ENCODE results near the gene NDOR1. TPM values are rescaled to one million over a fixed set of nuclear protein-coding genes. Genes with fewer than 3 reads are reported as not detected.

Gene NDOR1
- total and polyA plus RNA-seq, 2 of the 8 experiments (the other 6 are each of a cell fraction or from before 2014, with no cell fraction given), result 25.7 to 32.3 TPM

- Histone ChIP-seq H3K4me2 (ENCODE audit: insufficient read depth in 1 of 2, low read depth in 2 of 2, low read length in 2 of 2) (peak overlapping the region; percentile 75 to 78), H3K9ac (replicated peaks in 1 of 4; ENCODE audit: extremely low read depth in 1 of 4, low read depth in 3 of 4, low read length in 3 of 4) (0 out of 7 replicates have a peak overlapping the region, but pooled peaks of 1 of the 4 experiments have one; percentile 10), H2AFZ (ENCODE audit: low read length) (peak overlapping the region; percentile 10; the same call in 1 of the 2 replicates), H2BK5ac (ENCODE audit: low read depth, low read length) (no peak overlapping the region; the same call in 1 of the 2 replicates), H3K18ac (ENCODE audit: extremely low read depth, low read length) (no peak overlapping the region; the same call in 1 of the 2 replicates), H3K27ac (ENCODE audit: low read depth, low read length) (no peak overlapping the region), H3K4ac (replicated peaks; ENCODE audit: insufficient read length, low read depth, low read length) (no peak overlapping the region), H3K23ac (ENCODE audit: insufficient read length) (no peak overlapping the region), H3K9me3 (ENCODE audit: insufficient read depth in 2 of 2, low read depth in 1 of 2, low read length in 1 of 2) (peaks cover 0 to 7% of the 10 kb centered on the region in 2 experiments; a peak in 3 of 4 replicates), H3K56ac (replicated peaks; ENCODE audit: insufficient read length, low read depth, low read length) (no peak overlapping the region), H3K4me1 (replicated peaks in 1 of 4; ENCODE audit: control insufficient read depth in 3 of 4, insufficient read depth in 4 of 4, low read length in 3 of 4) (peaks cover 0 to 10% (median 6%) of the 10 kb centered on the region in 4 experiments; a peak in 5 of 7 replicates), H4K20me1 (replicated peaks in 1 of 2; ENCODE audit: control insufficient read depth in 1 of 2, insufficient read depth in 2 of 2, low read length in 2 of 2) (peaks cover 3 to 30% of the 10 kb centered on the region in 2 experiments), H3K36me3 (ENCODE audit: control insufficient read depth in 2 of 4, insufficient read depth in 4 of 4, low read length in 3 of 4) (no peaks in the 10 kb centered on the region; a peak in 1 of 8 replicates), H4K8ac (ENCODE audit: extremely low read depth, insufficient read depth, low read length) (no peak overlapping the region; the same call in 1 of the 2 replicates), H3K23me2 (ENCODE audit: low read depth, low read length) (peaks cover 9% of the 10 kb centered on the region), H4K5ac (ENCODE audit: insufficient read length, low read depth, low read length) (no peak overlapping the region), H3K79me1 (ENCODE audit: low read depth, low read length) (no peaks in the 10 kb centered on the region), H3K4me3 (ENCODE audit: extremely low read depth in 1 of 4, insufficient read depth in 2 of 4, low read depth in 3 of 4, low read length in 4 of 4) (peak overlapping the region; percentile 32 to 58 (median 49)), H3K79me2 (ENCODE audit: control insufficient read depth in 1 of 2, insufficient read depth in 2 of 2, low read length in 2 of 2) (no peaks in the 10 kb centered on the region; a peak in 1 of 4 replicates), H2BK12ac (ENCODE audit: low read depth, low read length) (peak overlapping the region; percentile 68; the same call in 1 of the 2 replicates), H4K91ac (replicated peaks; ENCODE audit: insufficient read length, low read length) (no peak overlapping the region), H2BK15ac (ENCODE audit: low read length) (peak overlapping the region; percentile 81; the same call in 1 of the 2 replicates), H2BK20ac (ENCODE audit: low read length) (no peak overlapping the region), H2AK5ac (ENCODE audit: low read depth, low read length) (no peak overlapping the region), H3K27me3 (replicated peaks in 1 of 4; ENCODE audit: control insufficient read depth in 3 of 4, extremely low read depth in 1 of 4, insufficient read depth in 3 of 4, low read length in 3 of 4) (peaks cover 32 to 68% (median 66%) of the 10 kb centered on the region in 4 experiments), H2BK120ac (replicated peaks; ENCODE audit: low read depth, low read length) (no peak overlapping the region), H3K14ac (ENCODE audit: insufficient read length) (no peak overlapping the region)
- POLR2A ChIA-PET (ENCODE audit: partially characterized antibody), result interaction anchor here (0.9 to 2.9 kb wide), 4 partner anchors 12 to 86 kb away, joined by 3 to 7 read pairs (median 3); partner anchors contain the start of genes ANAPC2 and LRRC26
- DNase-seq (ENCODE audit: low read depth in 1 of 2, low spot score in 2 of 2), result peak in 1 of 2 experiments; percentile 88
- CTCF ChIA-PET (ENCODE audit: partially characterized antibody), result interaction anchor here (0.6 to 1.6 kb wide), 8 partner anchors 11 to 122 kb away, joined by 3 to 6 read pairs (median 4); no protein-coding TSS in a partner anchor
- 13% methylated on average over 39 of the region's 65 CpGs; no CpG with 5 or more reads in 1 of the 2 experiments for WGBS, 2 experiments (ENCODE audit: extremely low coverage in 1 of 2, insufficient coverage in 1 of 2, insufficient read length in 1 of 2, insufficient replicate concordance in 2 of 2, low coverage in 1 of 2, low lambda C conversion rate in 2 of 2, missing lambda C conversion rate in 1 of 2)
- no peak for FAIRE-seq
- TF ChIP-seq YY1 (IDR thresholded peaks at IDR 0.05; ENCODE audit: low read depth, low read length) (no peak), TBP (IDR thresholded peaks at IDR 0.05; ENCODE audit: low read depth, low read length) (no peak), EGR1 (IDR thresholded peaks at IDR 0.05; ENCODE audit: borderline replicate concordance, low read depth, low read length) (no peak), USF2 (IDR thresholded peaks at IDR 0.05; ENCODE audit: low read length) (no peak), TAF1 (IDR thresholded peaks at IDR 0.05; ENCODE audit: low read depth, low read length) (no peak), CBX8 (IDR thresholded peaks at IDR 0.05; ENCODE audit: borderline replicate concordance, low read depth, low read length) (no peak), CREB1 (IDR thresholded peaks at IDR 0.05) (0 out of 2 replicates have a peak, but pooled peaks have one; percentile 2), GTF2F1 (IDR thresholded peaks at IDR 0.05; ENCODE audit: borderline replicate concordance, low read depth, low read length) (no peak), KDM4A (IDR thresholded peaks at IDR 0.05; ENCODE audit: low read depth, low read length, severe bottlenecking) (peak; percentile 92), NANOG (IDR thresholded peaks at IDR 0.05; ENCODE audit: insufficient read depth, low read depth, low read length, poor library complexity, severe bottlenecking) (no peak)
Measured at GRCh38 chr9:137156567-137157375, 48.7 kb upstream of the NDOR1 start.

Data from H1 (cell line).